HCT116 (cell line): ENCODE data around the gene C1QL3. TPM values are rescaled to one million over a fixed set of nuclear protein-coding genes. Genes with fewer than 3 reads are reported as not detected.

ENCODE experiments used
- ATAC-seq: fragments of 200-7000 bp; cut with Tn5 transposase; 2 replicates; pipeline ENCODE4 v1.9.1; 2020; ENCODE audit warnings: mild to moderate bottlenecking, moderate library complexity
- BruUV-seq: library from RNA; stranded (reverse); fragments of 400-500 nt; replicated peaks from 2 replicates; lab custom pipeline; 2021; lab: Mats Ljungman, UMichigan
- CTCF ChIA-PET: fragments of 300-600 bp; sonication (Branson Sonifier 250); formaldehyde crosslinking; loops from one replicate; lab custom pipeline; 2021; ENCODE audit warnings: antibody characterized with exemption; lab: Charles Lee
- POLR2A ChIA-PET: fragments of 300-600, 350-600 bp; sonication (Branson Sonifier 250); formaldehyde crosslinking; loops from one replicate; lab custom pipeline; 2021; ENCODE audit warnings: antibody characterized with exemption; lab: Charles Lee
- RAD21 ChIA-PET, 2 experiments: fragments of 300-600 bp; sonication (Branson Sonifier 250); formaldehyde crosslinking; loops; one replicate each; lab custom pipeline; 2023; ENCODE audit warnings: low total read pairs in 2 of 2; ENCODE audit not compliant: uncharacterized antibody in 2 of 2, unreplicated experiment in 2 of 2, low non-redundant PET in 1 of 2; lab: Charles Lee
- DNase-seq: peaks from one replicate; pipeline ENCODE4 v3.0.0-alpha.2; 2010; ENCODE audit warnings: low read depth, low spot score
- H2AFZ ChIP-seq: fragments of 200-600 bp; shearing (Covaris generic), sonication (generic); 2 replicates; pipeline ENCODE4 v1.6.1; 2017; ENCODE audit warnings: low read depth, mixed run types, mixed read lengths, antibody characterized with exemption, low read length; ENCODE audit not compliant: poor library complexity, severe bottlenecking
- H3K27ac ChIP-seq: 2 replicates; pipeline ENCODE4 v1.5.1; 2012; ENCODE audit warnings: low read depth, low read length
- H3K27me3 ChIP-seq: fragments of 200-600 bp; sonication (generic); 2 replicates; pipeline ENCODE4 v1.6.1; 2016; ENCODE audit warnings: mixed run types, low read length, mixed read lengths; ENCODE audit not compliant: insufficient read depth
- H3K36me3 ChIP-seq, 2 experiments: fragments of 200-500 bp in 1 of 2; fragments of 200-600 bp in 1 of 2; sonication (Bioruptor generic) in 1 of 2; sonication (generic) in 1 of 2; 2 replicates each; pipeline versions ENCODE4 v1.5.1 to v1.6.1; 2014 to 2016; ENCODE audit warnings: low read length in 2 of 2, inconsistent platforms in 1 of 2, mixed read lengths in 1 of 2, mixed run types in 1 of 2; ENCODE audit not compliant: insufficient read depth in 2 of 2, control insufficient read depth in 1 of 2
- H3K4me1 ChIP-seq, 2 experiments: fragments of 200-600 bp in 1 of 2; sonication (generic) in 1 of 2; 2 replicates each; pipeline versions ENCODE4 v1.5.1 to v1.6.1; 2012 to 2017; ENCODE audit warnings: low read length in 2 of 2, inconsistent platforms in 1 of 2, mild to moderate bottlenecking in 1 of 2, mixed read lengths in 1 of 2, mixed run types in 1 of 2, moderate library complexity in 1 of 2; ENCODE audit not compliant: insufficient read depth in 2 of 2, control insufficient read depth in 1 of 2
- H3K4me2 ChIP-seq: fragments of 200-600 bp; sonication (generic); 2 replicates; pipeline ENCODE4 v1.6.1; 2017; ENCODE audit warnings: mixed run types, low read length, mixed read lengths
- H3K4me3 ChIP-seq, 2 experiments: fragments of 200-600 bp in 1 of 2; sonication (generic) in 1 of 2; replicated peaks in 1 of 2; 2 replicates each; pipeline ENCODE4 v1.5.1; 2011 to 2016; ENCODE audit warnings: low read length in 2 of 2, control low read depth in 1 of 2, low read depth in 1 of 2, mild to moderate bottlenecking in 1 of 2, mixed read lengths in 1 of 2, mixed run types in 1 of 2
- H3K79me2 ChIP-seq: fragments of 200-600 bp; sonication (generic); 2 replicates; pipeline ENCODE4 v1.6.1; 2017; ENCODE audit warnings: mild to moderate bottlenecking, mixed run types, low read length, moderate library complexity, mixed read lengths; ENCODE audit not compliant: insufficient read depth
- H3K9ac ChIP-seq: fragments of 200-600 bp; sonication (generic); 2 replicates; pipeline ENCODE4 v1.6.1; 2016; ENCODE audit warnings: low read length, mixed read lengths
- H3K9me2 ChIP-seq: fragments of 200-600 bp; sonication (generic), shearing (Covaris generic); 2 replicates; pipeline ENCODE4 v1.6.1; 2017; ENCODE audit warnings: mixed run types, mild to moderate bottlenecking, moderate library complexity; ENCODE audit not compliant: insufficient read depth
- H3K9me3 ChIP-seq, 2 experiments: fragments of 200-500 bp in 1 of 2; fragments of 200-600 bp in 1 of 2; sonication (Bioruptor generic) in 1 of 2; sonication (generic) in 1 of 2; 2 replicates each; pipeline ENCODE4 v1.6.1; 2014 to 2017; ENCODE audit warnings: low read length in 2 of 2, mixed read lengths in 2 of 2, inconsistent platforms in 1 of 2, low read depth in 1 of 2, mild to moderate bottlenecking in 1 of 2, mixed run types in 1 of 2, moderate library complexity in 1 of 2; ENCODE audit not compliant: control insufficient read depth in 1 of 2, insufficient read depth in 1 of 2
- H4K20me1 ChIP-seq: fragments of 200-600 bp; sonication (generic), shearing (Covaris generic); 2 replicates; pipeline ENCODE4 v1.6.1; 2017; ENCODE audit warnings: mixed run types, mild to moderate bottlenecking, moderate library complexity; ENCODE audit not compliant: insufficient read depth
- ATF3 ChIP-seq: IDR thresholded peaks from 2 replicates; pipeline ENCODE4 v1.6.1; 2012
- EGR1 ChIP-seq: IDR thresholded peaks from 2 replicates; pipeline ENCODE4 v1.6.1; 2012; ENCODE audit warnings: low read depth
- EZH2 ChIP-seq: fragments of 200-600 bp; sonication (generic); IDR thresholded peaks from 2 replicates; pipeline ENCODE4 v1.6.1; 2017; ENCODE audit warnings: antibody characterized with exemption, mixed run types
- EZH2phosphoT487 ChIP-seq: fragments of 200-600 bp; IDR thresholded peaks from 2 replicates; pipeline ENCODE4 v1.6.1; 2018; ENCODE audit warnings: antibody characterized with exemption, borderline replicate concordance
- FOSL1 ChIP-seq: IDR thresholded peaks from 2 replicates; pipeline ENCODE4 v1.6.1; 2012; ENCODE audit warnings: low read depth
- JUND ChIP-seq: IDR thresholded peaks from 2 replicates; pipeline ENCODE4 v1.6.1; 2012
- POLR2A ChIP-seq: IDR thresholded peaks from 2 replicates; pipeline ENCODE4 v1.7.0; 2011; ENCODE audit warnings: borderline replicate concordance; ENCODE audit not compliant: insufficient read depth, insufficient read length; ENCODE audit errors: extremely low read depth
- POLR2AphosphoS5 ChIP-seq: IDR thresholded peaks from 2 replicates; pipeline ENCODE4 v1.6.1; 2011; ENCODE audit warnings: mild to moderate bottlenecking, low read depth, low read length, moderate library complexity
- RAD21 ChIP-seq: IDR thresholded peaks from 2 replicates; pipeline ENCODE4 v1.6.1; 2012; ENCODE audit warnings: low read depth, mild to moderate bottlenecking
- SP1 ChIP-seq: IDR thresholded peaks from 2 replicates; pipeline ENCODE4 v1.6.1; 2012; ENCODE audit warnings: low read depth
- TCF7L2 ChIP-seq: IDR thresholded peaks from 2 replicates; pipeline ENCODE4 v1.7.0; 2011; ENCODE audit warnings: borderline replicate concordance, inconsistent platforms; ENCODE audit not compliant: insufficient read depth, insufficient read length; ENCODE audit errors: extremely low read depth
- YY1 ChIP-seq: IDR thresholded peaks from 2 replicates; pipeline ENCODE4 v1.6.1; 2011; ENCODE audit warnings: low read length, low read depth, moderate library complexity, mild to moderate bottlenecking; ENCODE audit not compliant: insufficient replicate concordance; ENCODE audit errors: extremely low read depth
- ZFX ChIP-seq: fragments of 450-650 bp; IDR thresholded peaks from 2 replicates; pipeline ENCODE4 v1.6.1; 2017
- intact Hi-C: fragments of 100-400 bp; cut with micrococcal nuclease; formaldehyde crosslinking; loops from 2 replicates; pipeline ENCODE4 v1.10.0; 2022
- total RNA-seq: library from RNA; stranded (reverse); gene quantifications from one replicate; pipeline ENCODE4 v1.2.1, GENCODE V29; 2021; ENCODE audit not compliant: unreplicated experiment
- TF ChIP-seq, protein P1 (sequence below): IDR thresholded peaks from 2 replicates; pipeline ENCODE4 v1.6.1; 2012; ENCODE audit warnings: low read depth
- TF ChIP-seq, protein P2 (sequence below): IDR thresholded peaks from 2 replicates; pipeline ENCODE4 v1.6.1; 2011; ENCODE audit warnings: mild to moderate bottlenecking, low read length, moderate library complexity; ENCODE audit not compliant: insufficient replicate concordance; ENCODE audit errors: extremely low read depth
- TF ChIP-seq, protein P3 (sequence below): IDR thresholded peaks from 2 replicates; pipeline ENCODE4 v1.6.1; 2012

Gene C1QL3
- total RNA-seq, 1 experiment from 2014 or later = not detected

GRCh38 chr10:16510843-16511242 lies 10.8 kb downstream of the C1QL3 start:
- no peak for DNase-seq
- H3K9ac ChIP-seq = no peak overlapping the region
- RAD21 ChIA-PET = no interaction called here
- CTCF ChIA-PET = no interaction called here
- no peak for ATAC-seq
- H3K4me1 ChIP-seq = no peaks in the 10 kb centered on the region
- no TSS peak for BruUV-seq
- H3K4me2 ChIP-seq = no peak overlapping the region
- 0 out of 2 replicates have a peak, but pooled peaks cover 4% of the 10 kb centered on the region for H4K20me1 ChIP-seq
- POLR2A ChIA-PET = no interaction called here
- no peaks in the 10 kb centered on the region for H3K79me2 ChIP-seq
- TF ChIP-seq, protein P1, sequence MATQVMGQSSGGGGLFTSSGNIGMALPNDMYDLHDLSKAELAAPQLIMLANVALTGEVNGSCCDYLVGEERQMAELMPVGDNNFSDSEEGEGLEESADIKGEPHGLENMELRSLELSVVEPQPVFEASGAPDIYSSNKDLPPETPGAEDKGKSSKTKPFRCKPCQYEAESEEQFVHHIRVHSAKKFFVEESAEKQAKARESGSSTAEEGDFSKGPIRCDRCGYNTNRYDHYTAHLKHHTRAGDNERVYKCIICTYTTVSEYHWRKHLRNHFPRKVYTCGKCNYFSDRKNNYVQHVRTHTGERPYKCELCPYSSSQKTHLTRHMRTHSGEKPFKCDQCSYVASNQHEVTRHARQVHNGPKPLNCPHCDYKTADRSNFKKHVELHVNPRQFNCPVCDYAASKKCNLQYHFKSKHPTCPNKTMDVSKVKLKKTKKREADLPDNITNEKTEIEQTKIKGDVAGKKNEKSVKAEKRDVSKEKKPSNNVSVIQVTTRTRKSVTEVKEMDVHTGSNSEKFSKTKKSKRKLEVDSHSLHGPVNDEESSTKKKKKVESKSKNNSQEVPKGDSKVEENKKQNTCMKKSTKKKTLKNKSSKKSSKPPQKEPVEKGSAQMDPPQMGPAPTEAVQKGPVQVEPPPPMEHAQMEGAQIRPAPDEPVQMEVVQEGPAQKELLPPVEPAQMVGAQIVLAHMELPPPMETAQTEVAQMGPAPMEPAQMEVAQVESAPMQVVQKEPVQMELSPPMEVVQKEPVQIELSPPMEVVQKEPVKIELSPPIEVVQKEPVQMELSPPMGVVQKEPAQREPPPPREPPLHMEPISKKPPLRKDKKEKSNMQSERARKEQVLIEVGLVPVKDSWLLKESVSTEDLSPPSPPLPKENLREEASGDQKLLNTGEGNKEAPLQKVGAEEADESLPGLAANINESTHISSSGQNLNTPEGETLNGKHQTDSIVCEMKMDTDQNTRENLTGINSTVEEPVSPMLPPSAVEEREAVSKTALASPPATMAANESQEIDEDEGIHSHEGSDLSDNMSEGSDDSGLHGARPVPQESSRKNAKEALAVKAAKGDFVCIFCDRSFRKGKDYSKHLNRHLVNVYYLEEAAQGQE = no peak
- TF ChIP-seq ATF3 (no peak), TCF7L2 (no peak), POLR2A (no peak), FOSL1 (no peak), YY1 (no peak), POLR2AphosphoS5 (no peak), RAD21 (no peak), EZH2 (no peak), EGR1 (no peak), EZH2phosphoT487 (no peak), SP1 (no peak), ZFX (no peak), JUND (no peak)
- TF ChIP-seq, protein P2, sequence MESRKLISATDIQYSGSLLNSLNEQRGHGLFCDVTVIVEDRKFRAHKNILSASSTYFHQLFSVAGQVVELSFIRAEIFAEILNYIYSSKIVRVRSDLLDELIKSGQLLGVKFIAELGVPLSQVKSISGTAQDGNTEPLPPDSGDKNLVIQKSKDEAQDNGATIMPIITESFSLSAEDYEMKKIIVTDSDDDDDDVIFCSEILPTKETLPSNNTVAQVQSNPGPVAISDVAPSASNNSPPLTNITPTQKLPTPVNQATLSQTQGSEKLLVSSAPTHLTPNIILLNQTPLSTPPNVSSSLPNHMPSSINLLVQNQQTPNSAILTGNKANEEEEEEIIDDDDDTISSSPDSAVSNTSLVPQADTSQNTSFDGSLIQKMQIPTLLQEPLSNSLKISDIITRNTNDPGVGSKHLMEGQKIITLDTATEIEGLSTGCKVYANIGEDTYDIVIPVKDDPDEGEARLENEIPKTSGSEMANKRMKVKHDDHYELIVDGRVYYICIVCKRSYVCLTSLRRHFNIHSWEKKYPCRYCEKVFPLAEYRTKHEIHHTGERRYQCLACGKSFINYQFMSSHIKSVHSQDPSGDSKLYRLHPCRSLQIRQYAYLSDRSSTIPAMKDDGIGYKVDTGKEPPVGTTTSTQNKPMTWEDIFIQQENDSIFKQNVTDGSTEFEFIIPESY = no peak
- TF ChIP-seq, protein P3, sequence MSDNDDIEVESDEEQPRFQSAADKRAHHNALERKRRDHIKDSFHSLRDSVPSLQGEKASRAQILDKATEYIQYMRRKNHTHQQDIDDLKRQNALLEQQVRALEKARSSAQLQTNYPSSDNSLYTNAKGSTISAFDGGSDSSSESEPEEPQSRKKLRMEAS = no peak
- intact Hi-C loops = loop anchor here (10.0 kb wide), 1 partner anchor 476 kb away; no protein-coding TSS in a partner anchor
- no peak overlapping the region for H3K4me3 ChIP-seq
- no peak overlapping the region for H3K27ac ChIP-seq
- H3K9me2 ChIP-seq = no peaks in the 10 kb centered on the region
- H2AFZ ChIP-seq = no peak overlapping the region
- no peaks in the 10 kb centered on the region for H3K27me3 ChIP-seq
- no peaks in the 10 kb centered on the region for H3K36me3 ChIP-seq
- H3K9me3 ChIP-seq = no peaks in the 10 kb centered on the region
